Sigmoid colon (tissue), 4 donors: ENCODE results near the gene GRAMD1B.

Experiments used
- EP300 ChIP-seq, 4 donors: sonication (generic); formaldehyde crosslinking; IDR thresholded peaks; one replicate each; pipeline ENCODE4 v1.6.1; 2017; ENCODE audit warnings: antibody characterized with exemption in 4 of 4
- POLR2A ChIP-seq, 2 donors: fragments of 450-650 bp; IDR thresholded peaks; one replicate each; pipeline ENCODE4 v1.6.1; 2016; ENCODE audit warnings: antibody characterized with exemption in 2 of 2, mild to moderate bottlenecking in 2 of 2, moderate library complexity in 2 of 2
- POLR2AphosphoS5 ChIP-seq, 4 donors: sonication (generic); formaldehyde crosslinking; IDR thresholded peaks; one replicate each; pipeline ENCODE4 v1.6.1; 2017; ENCODE audit warnings: antibody characterized with exemption in 4 of 4
- TF ChIP-seq, protein P1 (sequence below), 4 experiments: fragments of 450-650 bp in 3 of 4; fragments of 200-600 bp in 1 of 4; IDR thresholded peaks; one replicate each; pipeline ENCODE4 v1.5.1; 2016 to 2019; ENCODE audit warnings: antibody characterized with exemption in 4 of 4, mild to moderate bottlenecking in 3 of 4, moderate library complexity in 2 of 4

DNA sequence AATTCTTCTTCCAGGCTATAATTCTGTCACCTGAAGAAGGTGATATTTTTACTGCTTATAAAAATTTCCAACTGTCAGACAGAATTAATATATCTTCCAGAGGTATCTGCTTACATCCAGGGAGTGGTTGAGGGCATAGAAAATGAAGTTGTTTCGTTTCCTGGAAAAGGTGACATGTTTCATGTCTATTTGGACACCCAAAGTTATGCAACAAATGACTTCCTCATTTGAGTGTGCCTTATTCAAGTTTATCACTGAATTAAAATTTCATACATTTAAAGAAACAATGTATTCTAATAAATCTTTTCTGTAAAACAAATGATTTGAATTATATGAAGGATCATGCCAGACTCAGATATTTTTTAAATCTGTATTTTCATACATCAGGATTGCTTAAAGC lies 8.5 kb upstream of the GRAMD1B start:
- TF ChIP-seq POLR2A (IDR thresholded peaks at IDR 0.05) (no peak), POLR2AphosphoS5 (IDR thresholded peaks at IDR 0.05) (no peak), EP300 (IDR thresholded peaks at IDR 0.05) (no peak)
- TF ChIP-seq, protein P1, sequence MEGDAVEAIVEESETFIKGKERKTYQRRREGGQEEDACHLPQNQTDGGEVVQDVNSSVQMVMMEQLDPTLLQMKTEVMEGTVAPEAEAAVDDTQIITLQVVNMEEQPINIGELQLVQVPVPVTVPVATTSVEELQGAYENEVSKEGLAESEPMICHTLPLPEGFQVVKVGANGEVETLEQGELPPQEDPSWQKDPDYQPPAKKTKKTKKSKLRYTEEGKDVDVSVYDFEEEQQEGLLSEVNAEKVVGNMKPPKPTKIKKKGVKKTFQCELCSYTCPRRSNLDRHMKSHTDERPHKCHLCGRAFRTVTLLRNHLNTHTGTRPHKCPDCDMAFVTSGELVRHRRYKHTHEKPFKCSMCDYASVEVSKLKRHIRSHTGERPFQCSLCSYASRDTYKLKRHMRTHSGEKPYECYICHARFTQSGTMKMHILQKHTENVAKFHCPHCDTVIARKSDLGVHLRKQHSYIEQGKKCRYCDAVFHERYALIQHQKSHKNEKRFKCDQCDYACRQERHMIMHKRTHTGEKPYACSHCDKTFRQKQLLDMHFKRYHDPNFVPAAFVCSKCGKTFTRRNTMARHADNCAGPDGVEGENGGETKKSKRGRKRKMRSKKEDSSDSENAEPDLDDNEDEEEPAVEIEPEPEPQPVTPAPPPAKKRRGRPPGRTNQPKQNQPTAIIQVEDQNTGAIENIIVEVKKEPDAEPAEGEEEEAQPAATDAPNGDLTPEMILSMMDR (IDR thresholded peaks at IDR 0.05), result no peak
